ENCODE data around the gene CAVIN4.

Gene CAVIN4

GRCh38 chr9:100591639-100592412 lies 13.9 kb downstream of the CAVIN4 start:
- H3K27ac ChIP-seq (ENCODE audit: low read depth, low read length), result no peak overlapping the region
- WGBS (ENCODE audit: extremely low coverage, insufficient coverage, low lambda C conversion rate), result no CpG with 5 or more reads among the region's 5 CpGs

GRCh38 chr9:100595391-100596199 lies 17.7 kb downstream of the CAVIN4 start:
- Histone ChIP-seq H4K8ac (ENCODE audit: low read depth, low read length) (no peak overlapping the region), H3K79me1 (ENCODE audit: low read length) (no peaks in the 10 kb centered on the region), H2AK5ac (ENCODE audit: low read length) (no peak overlapping the region), H2BK5ac (ENCODE audit: low read length) (no peak overlapping the region), H3K36me3 (ENCODE audit: control insufficient read depth, insufficient read depth, low read length) (no peaks in the 10 kb centered on the region), H3K9ac (ENCODE audit: low read length) (peak overlapping the region; percentile 17), H3K4me1 (ENCODE audit: control insufficient read depth, low read depth, low read length) (peaks cover 2% of the 10 kb centered on the region), H3K4ac (ENCODE audit: low read depth, low read length) (no peak overlapping the region), H3K79me2 (ENCODE audit: control insufficient read depth, insufficient read depth, low read length) (no peaks in the 10 kb centered on the region), H3K4me2 (ENCODE audit: low read length) (no peak overlapping the region), H3K56ac (ENCODE audit: low read length) (no peak overlapping the region), H3K4me3 (ENCODE audit: low read length) (no peak overlapping the region), H3K18ac (ENCODE audit: low read length) (no peak overlapping the region), H4K5ac (ENCODE audit: low read length) (no peak overlapping the region), H3K27ac (ENCODE audit: low read depth, low read length) (no peak overlapping the region), H2BK15ac (replicated peaks; ENCODE audit: low read depth) (no peak overlapping the region), H3K27me3 (ENCODE audit: insufficient read depth, low read length, poor library complexity) (no peaks in the 10 kb centered on the region), H2BK120ac (ENCODE audit: low read depth, low read length) (no peak overlapping the region), H3K23ac (ENCODE audit: low read length) (no peak overlapping the region)
- WGBS (ENCODE audit: extremely low coverage, insufficient coverage, low lambda C conversion rate), result no CpG with 5 or more reads among the region's 3 CpGs
- DNase-seq, result peak; percentile 65

More at GRCh38 chr9:100591639-100592412, 13.9 kb downstream of the CAVIN4 start:
- no peak overlapping the region for H3K4me3 ChIP-seq (ENCODE audit: low read length)
- no peak overlapping the region for H2BK5ac ChIP-seq (ENCODE audit: low read length)
- H3K4me2 ChIP-seq (ENCODE audit: low read length), result no peak overlapping the region
- H4K8ac ChIP-seq (ENCODE audit: low read depth, low read length), result no peak overlapping the region
- no peaks in the 10 kb centered on the region for H3K79me2 ChIP-seq (ENCODE audit: control insufficient read depth, insufficient read depth, low read length)
- H2AK5ac ChIP-seq (ENCODE audit: low read length), result no peak overlapping the region
- H3K79me1 ChIP-seq (ENCODE audit: low read length), result no peaks in the 10 kb centered on the region
- H3K36me3 ChIP-seq (ENCODE audit: control insufficient read depth, insufficient read depth, low read length), result no peaks in the 10 kb centered on the region
- H2BK15ac ChIP-seq (replicated peaks; ENCODE audit: low read depth), result no peak overlapping the region
- H3K9ac ChIP-seq (ENCODE audit: low read length), result no peak overlapping the region
- H3K4ac ChIP-seq (ENCODE audit: low read depth, low read length), result no peak overlapping the region
- DNase-seq, result no peak
- no peak overlapping the region for H3K23ac ChIP-seq (ENCODE audit: low read length)
- H3K18ac ChIP-seq (ENCODE audit: low read length), result no peak overlapping the region
- H3K56ac ChIP-seq (ENCODE audit: low read length), result no peak overlapping the region
- H2BK120ac ChIP-seq (ENCODE audit: low read depth, low read length), result no peak overlapping the region
- no peaks in the 10 kb centered on the region for H3K27me3 ChIP-seq (ENCODE audit: insufficient read depth, low read length, poor library complexity)
- H4K5ac ChIP-seq (ENCODE audit: low read length), result no peak overlapping the region
- no peaks in the 10 kb centered on the region for H3K4me1 ChIP-seq (ENCODE audit: control insufficient read depth, low read depth, low read length)

- H4K5ac ChIP-seq (ENCODE audit: low read length), result no peak overlapping the region
- H3K4me3 ChIP-seq (ENCODE audit: low read length), result no peak overlapping the region
- no peak overlapping the region for H2BK5ac ChIP-seq (ENCODE audit: low read length)
- no peaks in the 10 kb centered on the region for H3K79me2 ChIP-seq (ENCODE audit: control insufficient read depth, insufficient read depth, low read length)
- no peak overlapping the region for H3K23ac ChIP-seq (ENCODE audit: low read length)
- H3K18ac ChIP-seq (ENCODE audit: low read length), result no peak overlapping the region
- no peak overlapping the region for H4K8ac ChIP-seq (ENCODE audit: low read depth, low read length)
- no peak for DNase-seq
- no CpG with 5 or more reads among the region's 6 CpGs for WGBS (ENCODE audit: extremely low coverage, insufficient coverage, low lambda C conversion rate)
- H3K4ac ChIP-seq (ENCODE audit: low read depth, low read length), result no peak overlapping the region
- peaks cover 2% of the 10 kb centered on the region for H3K4me1 ChIP-seq (ENCODE audit: control insufficient read depth, low read depth, low read length)
- H3K27ac ChIP-seq (ENCODE audit: low read depth, low read length), result no peak overlapping the region
- no peak overlapping the region for H3K9ac ChIP-seq (ENCODE audit: low read length)
- H2AK5ac ChIP-seq (ENCODE audit: low read length), result no peak overlapping the region
- no peak overlapping the region for H2BK120ac ChIP-seq (ENCODE audit: low read depth, low read length)
- no peaks in the 10 kb centered on the region for H3K27me3 ChIP-seq (ENCODE audit: insufficient read depth, low read length, poor library complexity)
- H3K4me2 ChIP-seq (ENCODE audit: low read length), result no peak overlapping the region
- no peaks in the 10 kb centered on the region for H3K79me1 ChIP-seq (ENCODE audit: low read length)
- no peak overlapping the region for H2BK15ac ChIP-seq (replicated peaks; ENCODE audit: low read depth)
- no peaks in the 10 kb centered on the region for H3K36me3 ChIP-seq (ENCODE audit: control insufficient read depth, insufficient read depth, low read length)
- no peak overlapping the region for H3K56ac ChIP-seq (ENCODE audit: low read length)
Measured at GRCh38 chr9:100597236-100597635, 19.4 kb downstream of the CAVIN4 start.

DNA sequence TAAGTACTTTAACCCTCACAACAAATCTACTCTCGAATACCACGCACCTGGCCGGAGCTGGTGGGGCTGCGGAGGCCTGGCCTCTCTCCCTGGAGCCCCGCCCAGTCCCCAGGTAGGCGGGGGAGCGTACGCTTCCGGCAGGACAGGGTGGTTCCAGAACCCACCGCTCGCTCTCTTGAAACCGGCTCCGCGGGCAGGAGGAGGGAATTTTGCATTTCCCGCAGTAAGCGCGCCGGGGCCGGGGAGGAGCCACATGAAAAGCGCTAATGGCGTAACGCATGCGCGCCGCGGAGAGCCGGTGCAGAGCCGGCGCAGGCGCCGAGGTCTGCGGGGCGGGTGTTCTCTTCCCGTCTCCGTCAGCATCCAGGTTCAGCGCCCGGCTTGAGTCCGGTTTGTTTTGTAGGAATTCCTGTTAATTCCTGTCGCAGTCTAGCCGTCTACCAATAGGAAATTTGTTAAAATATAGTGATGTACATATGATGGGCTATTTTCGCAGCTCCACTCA lies 20.8 kb downstream of the CAVIN4 start:
- WGBS (ENCODE audit: extremely low coverage, insufficient coverage, low lambda C conversion rate), result no CpG with 5 or more reads among the region's 41 CpGs

DNA sequence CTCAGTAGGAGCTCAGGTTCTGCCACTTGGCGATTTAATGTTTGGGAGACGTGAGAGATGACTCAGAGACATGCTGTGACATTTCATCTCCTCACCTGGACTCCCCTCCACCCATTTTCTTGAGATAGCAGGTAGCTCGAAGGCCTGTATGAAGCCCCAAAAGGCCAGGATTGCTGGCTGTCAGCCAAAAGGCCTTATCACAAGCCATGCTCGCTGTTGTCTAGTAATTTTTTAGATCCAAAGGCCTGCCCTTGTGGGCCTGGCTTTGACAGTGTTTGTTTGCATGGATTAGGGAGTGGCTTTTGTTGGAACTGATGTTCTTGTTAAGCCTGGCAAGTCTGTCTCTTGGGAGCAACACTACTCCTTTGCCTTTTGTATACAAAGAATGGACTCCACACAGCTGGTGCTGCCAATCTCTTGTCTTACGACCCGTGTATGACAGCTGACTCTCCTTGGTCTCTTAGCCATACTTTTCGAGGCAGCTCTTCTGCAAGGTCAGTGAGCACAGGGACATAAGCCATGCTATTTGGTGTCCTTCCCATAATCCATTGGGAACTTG lies 22.7 kb downstream of the CAVIN4 start:
- H2BK15ac ChIP-seq (replicated peaks; ENCODE audit: low read depth), result no peak overlapping the region
- WGBS (ENCODE audit: extremely low coverage, insufficient coverage, low lambda C conversion rate), result no CpG with 5 or more reads among the region's 7 CpGs

More for the DNA sequence above, 20.8 kb downstream of the CAVIN4 start:
- peak; percentile 97 for DNase-seq
- no peak overlapping the region for H2BK120ac ChIP-seq (ENCODE audit: low read depth, low read length)
- H3K79me1 ChIP-seq (ENCODE audit: low read length), result no peaks in the 10 kb centered on the region
- no peak overlapping the region for H2AK5ac ChIP-seq (ENCODE audit: low read length)
- no peak overlapping the region for H4K5ac ChIP-seq (ENCODE audit: low read length)
- H3K27ac ChIP-seq (ENCODE audit: low read depth, low read length), result peak overlapping the region; percentile 31
- no peaks in the 10 kb centered on the region for H3K36me3 ChIP-seq (ENCODE audit: control insufficient read depth, insufficient read depth, low read length)
- peak overlapping the region; percentile 84 for H3K56ac ChIP-seq (ENCODE audit: low read length)
- no peak overlapping the region for H2BK5ac ChIP-seq (ENCODE audit: low read length)
- H3K18ac ChIP-seq (ENCODE audit: low read length), result peak overlapping the region; percentile 54
- H3K23ac ChIP-seq (ENCODE audit: low read length), result no peak overlapping the region
- peak overlapping the region; percentile 23 for H3K4me3 ChIP-seq (ENCODE audit: low read length)
- no peaks in the 10 kb centered on the region for H3K79me2 ChIP-seq (ENCODE audit: control insufficient read depth, insufficient read depth, low read length)
- no peaks in the 10 kb centered on the region for H3K27me3 ChIP-seq (ENCODE audit: insufficient read depth, low read length, poor library complexity)
- H3K4me2 ChIP-seq (ENCODE audit: low read length), result peak overlapping the region; percentile 69
- no peak overlapping the region for H4K8ac ChIP-seq (ENCODE audit: low read depth, low read length)
- no peak overlapping the region for H2BK15ac ChIP-seq (replicated peaks; ENCODE audit: low read depth)
- no peak overlapping the region for H3K4ac ChIP-seq (ENCODE audit: low read depth, low read length)
- peaks cover 4% of the 10 kb centered on the region for H3K4me1 ChIP-seq (ENCODE audit: control insufficient read depth, low read depth, low read length)
- peak overlapping the region; percentile 70 for H3K9ac ChIP-seq (ENCODE audit: low read length)

More for the DNA sequence above, 22.7 kb downstream of the CAVIN4 start:
- H3K36me3 ChIP-seq (ENCODE audit: control insufficient read depth, insufficient read depth, low read length), result no peaks in the 10 kb centered on the region
- H3K4ac ChIP-seq (ENCODE audit: low read depth, low read length), result no peak overlapping the region
- no peak for DNase-seq
- H4K5ac ChIP-seq (ENCODE audit: low read length), result no peak overlapping the region
- no peak overlapping the region for H3K9ac ChIP-seq (ENCODE audit: low read length)
- H3K27ac ChIP-seq (ENCODE audit: low read depth, low read length), result no peak overlapping the region
- H2BK5ac ChIP-seq (ENCODE audit: low read length), result no peak overlapping the region
- no peak overlapping the region for H2BK120ac ChIP-seq (ENCODE audit: low read depth, low read length)
- no peak overlapping the region for H3K23ac ChIP-seq (ENCODE audit: low read length)
- no peaks in the 10 kb centered on the region for H3K79me2 ChIP-seq (ENCODE audit: control insufficient read depth, insufficient read depth, low read length)
- no peak overlapping the region for H3K56ac ChIP-seq (ENCODE audit: low read length)
- H3K4me3 ChIP-seq (ENCODE audit: low read length), result no peak overlapping the region
- H2AK5ac ChIP-seq (ENCODE audit: low read length), result no peak overlapping the region
- no peak overlapping the region for H3K18ac ChIP-seq (ENCODE audit: low read length)
- H4K8ac ChIP-seq (ENCODE audit: low read depth, low read length), result no peak overlapping the region
- peaks cover 4% of the 10 kb centered on the region for H3K4me1 ChIP-seq (ENCODE audit: control insufficient read depth, low read depth, low read length)
- no peaks in the 10 kb centered on the region for H3K79me1 ChIP-seq (ENCODE audit: low read length)
- H3K27me3 ChIP-seq (ENCODE audit: insufficient read depth, low read length, poor library complexity), result no peaks in the 10 kb centered on the region
- no peak overlapping the region for H3K4me2 ChIP-seq (ENCODE audit: low read length)

All from mesendoderm (in vitro differentiated cells).